HL-60 (cell line): ENCODE measurements around the gene NPM1.
A peak's percentile ranks its signal among the peaks of the same experiment; 100 is the strongest.

Experiments
- DNase-seq, 2 experiments: peaks; one replicate each; pipeline ENCODE4 v3.0.0-alpha.2; 2010 to 2020; ENCODE audit warnings: low read depth in 1 of 2, low spot score in 1 of 2
- H3K27ac ChIP-seq: fragments of 250-450 bp; sonication (Bioruptor Pico); replicated peaks from 2 replicates; pipeline ENCODE4 v1.5.1; 2020; ENCODE audit warnings: mild to moderate bottlenecking, moderate library complexity
- H3K27me3 ChIP-seq: fragments of 250-450 bp; sonication (Bioruptor Pico); 2 replicates; pipeline ENCODE4 v1.5.1; 2021; ENCODE audit warnings: mild to moderate bottlenecking, moderate library complexity; ENCODE audit not compliant: insufficient read depth, poor library complexity, severe bottlenecking
- H3K4me3 ChIP-seq: replicated peaks from 2 replicates; pipeline ENCODE4 v1.5.1; 2011; ENCODE audit warnings: mild to moderate bottlenecking, control low read depth, low read length; ENCODE audit not compliant: insufficient read depth
- GABPA ChIP-seq: IDR thresholded peaks from 2 replicates; pipeline ENCODE4 v1.6.1; 2012; ENCODE audit warnings: low read depth
- POLR2AphosphoS5 ChIP-seq: IDR thresholded peaks from 2 replicates; pipeline ENCODE4 v1.6.1; 2012; ENCODE audit warnings: low read depth
- SPI1 ChIP-seq: IDR thresholded peaks from 2 replicates; pipeline ENCODE4 v1.6.1; 2012; ENCODE audit warnings: low read depth, mild to moderate bottlenecking, borderline replicate concordance
- TF ChIP-seq, protein P1 (sequence below): IDR thresholded peaks from one replicate; pipeline ENCODE4 v1.5.1; 2011; ENCODE audit warnings: low read length, control low read depth, inconsistent platforms; ENCODE audit not compliant: insufficient read depth
- TF ChIP-seq, protein P2 (sequence below): IDR thresholded peaks from 2 replicates; pipeline ENCODE4 v1.6.1; 2012; ENCODE audit warnings: low read depth; ENCODE audit not compliant: insufficient replicate concordance

NPM1 gene

DNA sequence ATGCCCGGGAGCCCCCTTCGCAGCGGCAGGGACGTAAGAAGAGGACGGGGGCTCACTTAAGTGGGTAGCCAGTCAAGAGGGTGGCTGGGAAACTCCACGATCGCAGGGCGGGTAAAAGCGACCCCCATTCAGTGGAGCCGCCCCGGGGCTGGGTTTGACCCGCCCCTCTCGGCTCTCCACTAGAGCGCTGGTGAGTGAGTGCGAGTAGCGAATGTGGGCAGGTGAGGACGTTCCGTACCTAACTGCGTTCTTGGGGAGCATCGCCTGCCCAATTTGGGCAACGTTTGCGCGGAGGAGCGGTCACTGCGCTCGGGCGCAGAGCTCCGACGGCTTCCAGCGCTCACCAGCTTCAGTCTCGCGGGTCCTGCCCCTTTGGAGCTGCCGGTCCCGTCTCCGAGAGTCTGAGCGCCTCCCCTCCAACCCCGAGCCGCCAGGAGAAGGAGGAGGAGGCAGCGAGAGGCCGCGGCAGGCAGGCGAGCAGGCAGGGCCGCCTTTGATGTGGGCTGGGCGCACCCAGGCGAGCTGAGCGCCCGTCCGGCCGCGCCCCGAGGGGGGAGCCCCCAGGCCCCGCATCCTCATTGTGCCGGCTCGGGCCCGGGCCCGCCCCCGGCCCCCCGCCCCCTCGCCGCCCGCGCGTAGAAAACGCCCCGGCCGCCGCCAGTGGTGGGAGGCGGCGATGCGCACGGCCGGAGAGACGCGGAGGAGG lies 31.5 kb downstream of the NPM1 start, which contains the start of gene FGF18:
TSS of gene FGF18 (plus strand) at position 666 of the 706 bp plus-strand sequence. CDS start 553 bp downstream, outside the sequence.
- Histone ChIP-seq H3K27ac (no peak within 1 kb of the TSS), H3K27me3 (peaks cover 18% of the 10 kb centered on the region), H3K4me3 (peak within 1 kb of the TSS; percentile 12)
- TF ChIP-seq, protein P1, sequence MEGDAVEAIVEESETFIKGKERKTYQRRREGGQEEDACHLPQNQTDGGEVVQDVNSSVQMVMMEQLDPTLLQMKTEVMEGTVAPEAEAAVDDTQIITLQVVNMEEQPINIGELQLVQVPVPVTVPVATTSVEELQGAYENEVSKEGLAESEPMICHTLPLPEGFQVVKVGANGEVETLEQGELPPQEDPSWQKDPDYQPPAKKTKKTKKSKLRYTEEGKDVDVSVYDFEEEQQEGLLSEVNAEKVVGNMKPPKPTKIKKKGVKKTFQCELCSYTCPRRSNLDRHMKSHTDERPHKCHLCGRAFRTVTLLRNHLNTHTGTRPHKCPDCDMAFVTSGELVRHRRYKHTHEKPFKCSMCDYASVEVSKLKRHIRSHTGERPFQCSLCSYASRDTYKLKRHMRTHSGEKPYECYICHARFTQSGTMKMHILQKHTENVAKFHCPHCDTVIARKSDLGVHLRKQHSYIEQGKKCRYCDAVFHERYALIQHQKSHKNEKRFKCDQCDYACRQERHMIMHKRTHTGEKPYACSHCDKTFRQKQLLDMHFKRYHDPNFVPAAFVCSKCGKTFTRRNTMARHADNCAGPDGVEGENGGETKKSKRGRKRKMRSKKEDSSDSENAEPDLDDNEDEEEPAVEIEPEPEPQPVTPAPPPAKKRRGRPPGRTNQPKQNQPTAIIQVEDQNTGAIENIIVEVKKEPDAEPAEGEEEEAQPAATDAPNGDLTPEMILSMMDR: no peak
- TF ChIP-seq, protein P2, sequence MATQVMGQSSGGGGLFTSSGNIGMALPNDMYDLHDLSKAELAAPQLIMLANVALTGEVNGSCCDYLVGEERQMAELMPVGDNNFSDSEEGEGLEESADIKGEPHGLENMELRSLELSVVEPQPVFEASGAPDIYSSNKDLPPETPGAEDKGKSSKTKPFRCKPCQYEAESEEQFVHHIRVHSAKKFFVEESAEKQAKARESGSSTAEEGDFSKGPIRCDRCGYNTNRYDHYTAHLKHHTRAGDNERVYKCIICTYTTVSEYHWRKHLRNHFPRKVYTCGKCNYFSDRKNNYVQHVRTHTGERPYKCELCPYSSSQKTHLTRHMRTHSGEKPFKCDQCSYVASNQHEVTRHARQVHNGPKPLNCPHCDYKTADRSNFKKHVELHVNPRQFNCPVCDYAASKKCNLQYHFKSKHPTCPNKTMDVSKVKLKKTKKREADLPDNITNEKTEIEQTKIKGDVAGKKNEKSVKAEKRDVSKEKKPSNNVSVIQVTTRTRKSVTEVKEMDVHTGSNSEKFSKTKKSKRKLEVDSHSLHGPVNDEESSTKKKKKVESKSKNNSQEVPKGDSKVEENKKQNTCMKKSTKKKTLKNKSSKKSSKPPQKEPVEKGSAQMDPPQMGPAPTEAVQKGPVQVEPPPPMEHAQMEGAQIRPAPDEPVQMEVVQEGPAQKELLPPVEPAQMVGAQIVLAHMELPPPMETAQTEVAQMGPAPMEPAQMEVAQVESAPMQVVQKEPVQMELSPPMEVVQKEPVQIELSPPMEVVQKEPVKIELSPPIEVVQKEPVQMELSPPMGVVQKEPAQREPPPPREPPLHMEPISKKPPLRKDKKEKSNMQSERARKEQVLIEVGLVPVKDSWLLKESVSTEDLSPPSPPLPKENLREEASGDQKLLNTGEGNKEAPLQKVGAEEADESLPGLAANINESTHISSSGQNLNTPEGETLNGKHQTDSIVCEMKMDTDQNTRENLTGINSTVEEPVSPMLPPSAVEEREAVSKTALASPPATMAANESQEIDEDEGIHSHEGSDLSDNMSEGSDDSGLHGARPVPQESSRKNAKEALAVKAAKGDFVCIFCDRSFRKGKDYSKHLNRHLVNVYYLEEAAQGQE: no peak
- TF ChIP-seq GABPA: no peak
- TF ChIP-seq POLR2AphosphoS5: no peak
- no peak for TF ChIP-seq SPI1
- peak in 1 of 2 experiments; percentile 25 for DNase-seq

DNA sequence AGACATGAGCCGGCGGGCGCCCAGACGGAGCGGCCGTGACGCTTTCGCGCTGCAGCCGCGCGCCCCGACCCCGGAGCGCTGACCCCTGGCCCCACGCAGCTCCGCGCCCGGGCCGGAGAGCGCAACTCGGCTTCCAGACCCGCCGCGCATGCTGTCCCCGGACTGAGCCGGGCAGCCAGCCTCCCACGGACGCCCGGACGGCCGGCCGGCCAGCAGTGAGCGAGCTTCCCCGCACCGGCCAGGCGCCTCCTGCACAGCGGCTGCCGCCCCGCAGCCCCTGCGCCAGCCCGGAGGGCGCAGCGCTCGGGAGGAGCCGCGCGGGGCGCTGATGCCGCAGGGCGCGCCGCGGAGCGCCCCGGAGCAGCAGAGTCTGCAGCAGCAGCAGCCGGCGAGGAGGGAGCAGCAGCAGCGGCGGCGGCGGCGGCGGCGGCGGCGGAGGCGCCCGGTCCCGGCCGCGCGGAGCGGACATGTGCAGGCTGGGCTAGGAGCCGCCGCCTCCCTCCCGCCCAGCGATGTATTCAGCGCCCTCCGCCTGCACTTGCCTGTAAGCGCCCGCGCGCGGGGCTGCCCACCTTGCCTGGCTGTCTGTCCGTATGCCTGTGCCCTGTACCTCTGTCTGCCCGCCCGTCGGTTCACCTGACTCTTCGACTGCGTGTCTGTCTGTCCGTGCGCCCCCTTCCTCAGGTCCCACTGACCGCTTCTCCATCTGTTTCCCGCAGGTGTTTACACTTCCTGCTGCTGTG lies 32.2 kb downstream of the NPM1 start:
- no peak overlapping the region for H3K27ac ChIP-seq
- peaks cover 18% of the 10 kb centered on the region for H3K27me3 ChIP-seq
- H3K4me3 ChIP-seq: peak overlapping the region; percentile 12
- no peak for DNase-seq
- no peak for TF ChIP-seq SPI1
- TF ChIP-seq, protein P1: no peak
- TF ChIP-seq POLR2AphosphoS5: no peak
- TF ChIP-seq, protein P2: no peak
- TF ChIP-seq GABPA: no peak

DNA sequence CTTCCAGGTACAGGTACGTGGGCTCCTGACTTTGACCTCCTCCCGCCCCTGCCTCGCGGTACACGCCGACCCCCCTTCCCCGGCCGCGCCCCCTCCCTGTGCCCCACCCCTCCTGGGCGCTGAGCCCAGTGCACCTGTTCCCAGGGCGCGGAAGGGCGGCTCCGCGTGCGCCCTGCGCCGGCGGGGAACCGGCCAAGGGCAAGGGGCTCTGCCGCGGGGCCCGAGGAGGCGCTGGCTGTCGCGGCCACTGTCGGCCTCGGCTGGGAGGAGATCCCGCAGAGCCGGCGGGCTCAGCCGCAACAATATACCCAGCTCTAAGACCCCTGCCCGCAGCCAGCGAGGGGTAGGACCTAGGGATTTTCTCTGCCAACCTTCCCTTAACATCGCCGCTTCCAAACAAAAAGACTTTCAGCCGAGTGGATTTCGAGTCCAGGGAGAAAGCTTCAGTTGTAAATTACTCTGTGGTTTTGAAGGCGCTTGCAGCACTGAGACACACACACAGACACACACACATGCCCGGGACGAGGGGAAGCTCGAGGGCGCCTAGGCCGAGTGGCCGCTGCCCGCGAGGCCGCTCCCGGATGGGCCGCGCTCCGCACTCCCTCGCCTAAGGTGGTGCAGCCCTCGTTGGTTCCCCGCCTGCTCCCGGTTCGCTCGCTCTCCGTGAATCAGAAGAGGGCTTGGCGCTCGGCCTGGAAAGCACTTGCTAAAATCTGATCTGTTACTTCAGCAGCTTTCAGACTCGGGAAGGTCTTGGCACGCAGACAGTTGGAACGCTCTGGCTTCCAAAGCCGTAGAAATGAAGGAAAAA lies 33.0 kb downstream of the NPM1 start:
- H3K27me3 ChIP-seq: peaks cover 18% of the 10 kb centered on the region
- TF ChIP-seq SPI1 (no peak), POLR2AphosphoS5 (no peak), GABPA (no peak)
- TF ChIP-seq, protein P1: no peak
- TF ChIP-seq, protein P2: no peak
- DNase-seq: no peak
- H3K27ac ChIP-seq: no peak overlapping the region
- no peak overlapping the region for H3K4me3 ChIP-seq
